GM19351 (cell line): ENCODE data around the gene SEC31A.
"Not testable (repeated sequence)": the region's sequence is repeated elsewhere in the genome, so short reads cannot be mapped to it uniquely, and the experiment has no call there.

Experiments used
- ATAC-seq: cut with Tn5 transposase; IDR thresholded peaks from one replicate; pipeline ENCODE4 v1.9.1; 2021; ENCODE audit warnings: mild to moderate bottlenecking, moderate library complexity; ENCODE audit not compliant: unreplicated experiment

Gene SEC31A, protein sequence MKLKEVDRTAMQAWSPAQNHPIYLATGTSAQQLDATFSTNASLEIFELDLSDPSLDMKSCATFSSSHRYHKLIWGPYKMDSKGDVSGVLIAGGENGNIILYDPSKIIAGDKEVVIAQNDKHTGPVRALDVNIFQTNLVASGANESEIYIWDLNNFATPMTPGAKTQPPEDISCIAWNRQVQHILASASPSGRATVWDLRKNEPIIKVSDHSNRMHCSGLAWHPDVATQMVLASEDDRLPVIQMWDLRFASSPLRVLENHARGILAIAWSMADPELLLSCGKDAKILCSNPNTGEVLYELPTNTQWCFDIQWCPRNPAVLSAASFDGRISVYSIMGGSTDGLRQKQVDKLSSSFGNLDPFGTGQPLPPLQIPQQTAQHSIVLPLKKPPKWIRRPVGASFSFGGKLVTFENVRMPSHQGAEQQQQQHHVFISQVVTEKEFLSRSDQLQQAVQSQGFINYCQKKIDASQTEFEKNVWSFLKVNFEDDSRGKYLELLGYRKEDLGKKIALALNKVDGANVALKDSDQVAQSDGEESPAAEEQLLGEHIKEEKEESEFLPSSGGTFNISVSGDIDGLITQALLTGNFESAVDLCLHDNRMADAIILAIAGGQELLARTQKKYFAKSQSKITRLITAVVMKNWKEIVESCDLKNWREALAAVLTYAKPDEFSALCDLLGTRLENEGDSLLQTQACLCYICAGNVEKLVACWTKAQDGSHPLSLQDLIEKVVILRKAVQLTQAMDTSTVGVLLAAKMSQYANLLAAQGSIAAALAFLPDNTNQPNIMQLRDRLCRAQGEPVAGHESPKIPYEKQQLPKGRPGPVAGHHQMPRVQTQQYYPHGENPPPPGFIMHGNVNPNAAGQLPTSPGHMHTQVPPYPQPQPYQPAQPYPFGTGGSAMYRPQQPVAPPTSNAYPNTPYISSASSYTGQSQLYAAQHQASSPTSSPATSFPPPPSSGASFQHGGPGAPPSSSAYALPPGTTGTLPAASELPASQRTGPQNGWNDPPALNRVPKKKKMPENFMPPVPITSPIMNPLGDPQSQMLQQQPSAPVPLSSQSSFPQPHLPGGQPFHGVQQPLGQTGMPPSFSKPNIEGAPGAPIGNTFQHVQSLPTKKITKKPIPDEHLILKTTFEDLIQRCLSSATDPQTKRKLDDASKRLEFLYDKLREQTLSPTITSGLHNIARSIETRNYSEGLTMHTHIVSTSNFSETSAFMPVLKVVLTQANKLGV

GRCh38 chr4:82890901-82891706 lies at the start of gene SEC31A:
SEC31A (minus strand) TSS chr4:82891153; CDS start chr4:82881936, 9,217 bp downstream.
- peak; percentile 86 for ATAC-seq

- ATAC-seq = no peak
Measured at GRCh38 chr4:82939414-82939813, 48.5 kb upstream of the SEC31A start.

GRCh38 chr4:82934441-82934840 lies 43.5 kb upstream of the SEC31A start:
- no peak for ATAC-seq

DNA sequence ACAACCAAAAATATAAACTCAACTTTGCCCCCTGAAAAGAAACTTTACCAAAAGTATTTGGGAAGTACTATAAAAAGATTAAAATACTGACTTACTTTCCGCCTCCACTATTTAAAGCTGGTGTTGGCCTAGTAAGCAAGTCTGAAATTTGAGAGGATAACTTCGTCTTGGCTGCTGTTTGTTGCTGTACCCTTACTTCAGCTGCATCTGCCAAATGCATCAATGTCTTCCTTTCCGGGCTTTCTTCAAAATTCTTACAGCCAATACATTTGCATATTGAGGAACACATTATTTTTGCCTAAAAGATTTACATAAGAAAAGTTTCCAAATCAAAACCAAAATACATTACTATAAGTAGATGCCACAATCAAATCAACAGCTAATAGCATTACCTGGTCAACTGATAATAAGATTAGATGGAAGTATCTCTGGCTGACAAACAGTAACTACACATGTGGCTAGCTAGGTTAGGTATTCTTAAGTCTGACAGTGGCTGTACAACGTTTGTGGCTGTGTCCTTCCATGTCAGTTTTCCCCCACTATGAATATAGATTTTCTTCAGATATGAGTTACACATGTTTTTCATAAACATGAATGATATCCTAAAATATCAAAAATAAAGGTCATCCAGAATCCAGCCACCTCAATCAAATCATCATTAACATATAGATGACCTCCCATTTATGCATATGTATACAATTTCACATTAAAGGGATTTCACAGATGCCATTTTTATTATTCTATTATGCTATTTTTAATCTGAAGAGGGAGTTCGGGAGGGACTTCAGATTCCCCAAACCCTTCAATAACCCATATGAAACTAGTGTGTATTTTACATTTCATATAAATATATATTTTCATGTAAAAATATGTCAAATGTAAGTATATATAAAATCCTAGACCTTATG lies 40.1 kb upstream of the SEC31A start:
- ATAC-seq = no peak

- ATAC-seq = no peak
Measured at GRCh38 chr4:82921795-82922194, 30.8 kb upstream of the SEC31A start.

DNA sequence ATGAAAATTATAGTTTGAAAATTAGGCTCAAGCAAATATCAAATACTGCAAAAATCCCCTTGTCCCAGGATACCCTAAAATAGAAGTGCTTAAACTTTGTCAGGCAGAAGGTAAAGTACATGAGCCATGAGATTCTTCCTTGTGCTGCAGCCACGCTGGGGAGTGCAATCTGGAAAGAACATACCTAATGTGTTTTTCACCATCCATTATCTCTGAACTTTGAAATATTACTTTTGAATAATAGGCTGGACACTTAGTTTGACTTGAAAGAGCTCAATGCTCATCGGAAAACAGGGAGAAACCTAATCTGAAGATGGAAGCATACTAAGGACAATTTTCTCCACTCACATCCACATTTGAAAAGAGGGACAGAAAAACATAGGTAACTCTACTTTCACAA lies 28.4 kb upstream of the SEC31A start:
- ATAC-seq = no peak

DNA sequence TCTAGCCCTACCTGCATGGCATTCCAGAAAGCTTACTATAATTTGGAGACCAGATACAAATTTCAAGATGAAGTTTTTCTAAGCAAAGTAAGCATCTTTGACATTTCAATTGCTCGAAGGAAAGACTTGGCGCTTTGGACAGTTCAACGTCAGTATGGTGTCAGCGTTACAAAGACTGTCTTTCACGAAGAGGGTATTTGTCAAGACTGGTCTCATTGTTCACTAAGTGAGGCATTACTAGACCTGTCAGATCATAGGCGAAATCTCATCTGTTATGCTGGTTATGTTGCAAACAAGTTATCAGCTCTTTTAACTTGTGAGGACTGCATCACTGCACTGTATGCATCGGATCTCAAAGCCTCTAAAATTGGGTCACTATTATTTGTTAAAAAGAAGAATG lies 27.1 kb upstream of the SEC31A start:
- ATAC-seq = no peak

DNA sequence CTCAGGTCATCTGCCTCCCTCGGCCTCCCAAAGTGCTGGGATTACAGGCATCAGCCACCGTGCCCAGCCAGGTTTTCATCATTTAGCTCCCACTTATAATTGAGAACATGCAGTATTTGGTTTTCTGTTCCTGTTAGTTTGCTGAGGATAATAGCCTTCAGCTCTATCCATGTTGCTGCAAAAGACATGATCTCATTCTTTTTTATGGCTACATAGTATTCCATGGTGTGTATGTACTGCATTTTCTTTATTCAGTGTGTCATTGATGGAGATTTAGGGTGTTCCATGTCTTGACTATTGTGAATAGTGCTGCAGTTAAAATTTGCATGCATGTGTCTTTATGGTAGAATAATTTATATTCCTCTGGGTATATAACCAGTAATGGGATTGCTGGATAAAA lies 23.0 kb upstream of the SEC31A start:
- not testable (repeated sequence) for ATAC-seq

DNA sequence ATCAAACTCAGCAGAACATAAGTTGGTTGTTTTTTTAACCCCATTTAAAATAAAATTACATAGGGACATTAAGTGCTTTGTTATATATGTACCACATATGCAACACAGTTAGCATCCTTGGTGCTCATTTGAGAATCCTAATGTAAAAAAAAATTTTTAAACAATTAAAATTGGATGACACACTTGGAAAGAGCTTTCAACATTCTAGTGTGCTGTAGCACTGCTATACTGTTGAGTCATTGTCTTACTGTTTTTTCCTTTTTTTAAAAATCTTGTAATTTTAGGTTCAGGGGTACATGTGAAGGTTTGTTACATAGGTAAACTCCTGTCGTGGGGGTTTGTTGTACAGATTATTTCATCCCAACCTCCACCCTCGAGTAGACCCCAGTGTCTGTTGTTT lies 22.4 kb upstream of the SEC31A start:
- ATAC-seq = no peak

DNA sequence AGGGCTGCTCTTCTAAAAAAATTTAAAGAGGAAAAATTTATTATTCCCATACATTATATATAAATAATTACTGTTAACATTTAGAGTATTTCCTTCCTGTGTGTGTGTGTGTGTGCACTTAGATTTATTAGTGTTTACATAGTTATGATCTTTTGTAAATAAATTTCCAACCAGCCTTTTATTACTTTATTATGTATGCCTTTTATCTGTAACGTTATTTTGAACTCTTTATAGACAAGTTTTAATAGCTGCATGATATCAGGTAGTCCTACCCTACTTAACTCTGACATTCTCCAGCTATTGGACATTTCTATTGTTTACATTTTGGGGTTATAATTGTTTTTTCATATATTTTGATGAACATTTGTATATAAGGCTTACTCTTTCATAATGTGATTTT lies 18.4 kb upstream of the SEC31A start:
- ATAC-seq = no peak

- peak; percentile 52 for ATAC-seq
Measured at GRCh38 chr4:82906469-82906868, 15.5 kb upstream of the SEC31A start.

DNA sequence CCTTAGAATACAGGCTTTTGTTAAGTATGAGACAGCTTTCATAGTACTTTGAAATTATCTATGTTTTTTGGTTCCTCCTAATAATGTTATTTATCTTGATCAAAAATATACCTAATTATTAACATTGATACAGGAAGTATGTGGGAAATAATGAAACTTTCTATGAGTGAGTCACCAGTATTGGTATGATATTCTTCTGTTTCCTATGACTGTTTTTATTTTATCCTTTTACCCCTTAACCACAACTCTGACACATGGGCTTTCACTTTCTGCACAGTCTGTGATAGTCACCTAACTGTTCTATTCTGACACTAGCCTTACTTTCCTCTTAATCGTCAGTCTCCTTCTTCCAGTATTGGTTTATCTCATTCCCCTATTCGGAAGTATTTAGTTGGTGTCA lies 14.3 kb upstream of the SEC31A start:
- ATAC-seq = peak; percentile 52

DNA sequence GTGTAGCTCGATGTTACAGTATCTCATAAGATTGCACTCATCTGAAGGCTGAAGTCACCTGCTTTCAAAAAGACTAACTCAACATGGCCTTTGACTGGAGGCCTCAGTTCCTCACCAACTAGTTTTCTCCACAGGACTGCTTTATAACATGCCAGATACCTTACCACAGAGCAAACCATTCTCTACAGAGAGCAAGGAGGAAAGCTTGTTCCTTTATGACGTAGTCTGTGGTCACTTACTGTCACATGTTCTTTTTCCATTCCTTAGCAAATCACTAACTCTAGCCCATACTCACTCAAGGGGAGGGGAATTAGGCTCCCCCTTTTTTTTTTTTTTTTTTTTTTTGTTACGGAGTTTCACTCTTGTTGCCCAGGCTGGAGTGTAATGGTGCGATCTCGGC lies 12.8 kb upstream of the SEC31A start:
- no peak for ATAC-seq

DNA sequence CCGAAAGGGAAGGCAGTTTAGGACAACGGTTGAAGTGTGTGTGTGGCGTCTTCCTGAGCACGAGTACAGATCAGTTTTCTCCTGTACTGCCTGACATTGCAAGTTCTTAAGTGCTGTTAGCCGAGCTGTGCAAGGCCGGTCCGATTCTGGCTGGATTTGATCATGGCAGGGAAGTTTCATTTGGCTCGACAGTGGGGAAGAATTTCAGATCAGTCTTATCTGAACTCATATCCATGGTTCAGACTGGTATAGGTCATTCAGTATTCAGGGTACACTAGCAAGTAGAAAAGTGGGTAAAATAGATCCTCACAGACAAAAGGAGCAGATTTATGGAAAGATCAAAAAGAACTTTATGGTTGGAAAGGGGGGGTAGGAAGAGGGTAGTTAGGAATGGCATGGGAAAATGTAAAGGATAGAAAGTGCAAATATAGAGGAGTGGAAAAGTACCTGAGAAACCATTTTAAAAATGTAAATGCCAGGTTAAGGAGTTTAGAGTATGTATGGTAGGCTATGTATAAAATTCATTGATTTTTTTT lies 10.3 kb upstream of the SEC31A start:
- ATAC-seq = no peak

DNA sequence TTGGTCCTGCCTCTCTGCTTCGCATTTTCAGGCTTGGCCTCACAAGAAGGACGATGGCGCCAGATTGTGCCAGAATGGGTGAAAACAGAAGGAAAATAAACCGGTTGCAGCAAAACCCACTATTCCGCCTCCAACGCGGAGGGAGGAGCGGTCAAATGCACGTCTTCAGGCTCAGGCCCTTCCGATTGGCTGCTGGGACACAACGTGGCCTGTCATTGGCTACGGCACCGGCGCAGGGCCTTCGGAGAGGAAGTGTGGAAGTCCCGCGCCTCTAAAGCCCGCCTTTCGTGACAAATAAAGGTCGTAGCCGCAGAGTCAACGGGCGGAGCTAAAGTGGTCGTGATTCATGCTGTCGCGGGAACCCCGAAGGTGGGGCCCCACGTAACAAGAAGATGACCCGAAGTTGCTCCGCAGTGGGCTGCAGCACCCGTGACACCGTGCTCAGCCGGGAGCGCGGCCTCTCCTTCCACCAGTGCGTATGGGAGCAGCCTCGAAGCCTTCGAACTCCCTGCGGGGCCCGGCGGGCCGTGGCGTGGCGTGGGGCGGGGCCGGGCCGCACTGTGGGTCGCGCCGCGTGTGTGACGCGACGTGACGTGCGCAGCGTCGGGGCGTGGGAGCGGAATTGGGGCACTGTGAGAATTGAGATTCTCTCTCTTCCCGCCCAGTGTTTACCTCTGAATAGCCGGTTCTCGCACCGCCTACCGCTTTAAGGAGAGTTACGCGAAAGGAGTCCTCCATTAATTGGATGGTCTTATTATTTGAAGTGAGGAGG lies 9.6 kb upstream of the SEC31A start, which contains the start of gene THAP9:
Gene THAP9 (plus strand): TSS at position 325 of the 772 bp plus-strand sequence. CDS start 68 bp downstream, at position 393.
- peak; percentile 84 for ATAC-seq

DNA sequence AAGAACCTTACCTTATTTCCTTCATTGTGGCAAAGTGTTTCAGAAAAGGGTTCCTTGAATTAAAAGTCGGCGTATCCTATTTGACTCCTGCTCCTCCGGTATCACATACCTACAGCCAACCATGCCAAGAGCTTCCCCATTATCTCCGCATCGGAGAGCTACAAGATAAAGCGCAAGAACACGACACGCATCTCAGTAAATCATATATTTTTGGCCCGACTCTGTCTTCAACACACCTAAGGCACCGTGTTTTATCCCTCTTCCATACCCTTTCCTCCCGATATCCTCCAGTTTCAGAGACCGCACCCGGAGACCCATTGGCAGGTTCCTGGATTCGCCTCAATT lies 9.1 kb upstream of the SEC31A start:
- ATAC-seq = peak; percentile 3

DNA sequence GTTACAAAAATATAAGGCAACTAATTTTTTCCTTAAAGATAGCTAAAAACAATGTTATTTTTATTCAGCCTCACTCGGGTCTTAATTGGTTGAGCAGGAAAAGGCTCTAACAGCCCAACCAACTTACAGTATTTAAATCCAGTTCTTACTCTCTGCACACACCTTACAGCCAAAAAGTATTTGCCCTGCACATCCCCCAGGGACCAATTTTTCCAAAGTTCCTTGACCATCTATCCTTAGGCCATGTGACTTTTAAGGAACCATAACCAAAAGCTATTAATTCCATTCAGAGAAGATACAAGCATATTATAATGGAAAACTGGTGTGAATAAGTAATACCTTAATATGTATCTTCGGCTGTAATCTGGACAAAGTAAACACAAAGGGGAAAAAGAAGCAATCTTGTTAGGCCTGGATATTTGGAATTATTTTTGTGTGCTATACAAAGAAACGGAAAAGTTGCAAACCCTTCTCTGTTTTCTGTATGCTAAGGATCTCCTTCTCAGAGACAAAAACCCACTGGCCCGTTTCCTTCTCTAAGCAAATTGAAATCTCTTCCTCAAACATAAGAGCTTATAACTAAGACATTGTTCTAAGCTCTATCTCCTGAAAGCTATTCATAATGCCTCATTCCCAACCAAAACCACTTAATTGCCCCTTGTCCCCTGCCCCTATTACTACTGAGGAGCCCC lies 8.6 kb upstream of the SEC31A start:
- no peak for ATAC-seq
